ENCODE data around the gene ZNF280B.
"Not testable (repeated sequence)": the region's sequence is repeated elsewhere in the genome, so short reads cannot be mapped to it uniquely, and the experiment has no call there.

DNA sequence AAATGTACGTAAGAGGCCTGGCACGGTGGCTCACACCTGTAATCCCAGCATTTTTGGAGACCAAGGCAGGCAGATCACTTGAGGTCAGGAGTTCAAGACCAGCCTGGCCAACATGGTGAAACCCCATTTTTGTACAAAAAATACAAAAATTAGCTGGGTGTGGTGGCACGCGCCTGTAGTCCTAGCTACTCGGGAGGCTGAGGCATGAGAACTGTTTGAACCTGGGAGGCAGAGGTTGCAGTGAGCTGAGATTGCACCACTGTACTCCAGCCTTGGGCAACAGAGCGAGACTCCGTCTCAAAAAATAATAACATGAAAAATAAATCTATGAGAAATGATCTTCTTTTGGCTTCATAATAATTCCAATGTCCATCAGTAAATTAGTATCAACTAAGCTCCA lies 2.3 kb upstream of the ZNF280B start:
- TF ChIP-seq, protein P1, sequence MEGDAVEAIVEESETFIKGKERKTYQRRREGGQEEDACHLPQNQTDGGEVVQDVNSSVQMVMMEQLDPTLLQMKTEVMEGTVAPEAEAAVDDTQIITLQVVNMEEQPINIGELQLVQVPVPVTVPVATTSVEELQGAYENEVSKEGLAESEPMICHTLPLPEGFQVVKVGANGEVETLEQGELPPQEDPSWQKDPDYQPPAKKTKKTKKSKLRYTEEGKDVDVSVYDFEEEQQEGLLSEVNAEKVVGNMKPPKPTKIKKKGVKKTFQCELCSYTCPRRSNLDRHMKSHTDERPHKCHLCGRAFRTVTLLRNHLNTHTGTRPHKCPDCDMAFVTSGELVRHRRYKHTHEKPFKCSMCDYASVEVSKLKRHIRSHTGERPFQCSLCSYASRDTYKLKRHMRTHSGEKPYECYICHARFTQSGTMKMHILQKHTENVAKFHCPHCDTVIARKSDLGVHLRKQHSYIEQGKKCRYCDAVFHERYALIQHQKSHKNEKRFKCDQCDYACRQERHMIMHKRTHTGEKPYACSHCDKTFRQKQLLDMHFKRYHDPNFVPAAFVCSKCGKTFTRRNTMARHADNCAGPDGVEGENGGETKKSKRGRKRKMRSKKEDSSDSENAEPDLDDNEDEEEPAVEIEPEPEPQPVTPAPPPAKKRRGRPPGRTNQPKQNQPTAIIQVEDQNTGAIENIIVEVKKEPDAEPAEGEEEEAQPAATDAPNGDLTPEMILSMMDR (IDR thresholded peaks at IDR 0.05 in 8 of 11, conservative IDR thresholded peaks at IDR 0.05 in 3 of 11) = not testable (repeated sequence)
- TF ChIP-seq POLR2AphosphoS5, POLR2A (IDR thresholded peaks at IDR 0.05): not testable (repeated sequence)

Measured in spleen (tissue), 7 donors.